Karpas-422 (cell line): ENCODE results near the gene PTPRR. TPM values are rescaled to one million over a fixed set of nuclear protein-coding genes. Genes with fewer than 3 reads are reported as not detected.

ENCODE experiments used
- DNase-seq: peaks from one replicate; pipeline ENCODE4 v3.0.0-alpha.2; 2015
- H2AFZ ChIP-seq: fragments of 200-600 bp; sonication (generic); 2 replicates; pipeline ENCODE4 v1.6.1; 2014; ENCODE audit warnings: antibody characterized with exemption, low read length, mixed read lengths
- H3K27ac ChIP-seq: fragments of 200-600 bp; sonication (generic); 2 replicates; pipeline ENCODE4 v1.5.1; 2014; ENCODE audit warnings: mild to moderate bottlenecking, low read length, moderate library complexity
- H3K27me3 ChIP-seq: fragments of 200-600 bp; sonication (generic); 2 replicates; pipeline ENCODE4 v1.6.1; 2014; ENCODE audit warnings: low read length, mixed read lengths
- H3K36me3 ChIP-seq: fragments of 200-600 bp; sonication (generic); 2 replicates; pipeline ENCODE4 v1.6.1; 2014; ENCODE audit warnings: low read length, mixed read lengths; ENCODE audit not compliant: insufficient read depth
- H3K4me1 ChIP-seq: fragments of 200-600 bp; sonication (generic); 2 replicates; pipeline ENCODE4 v1.6.1; 2014; ENCODE audit warnings: mild to moderate bottlenecking, low read length, mixed read lengths
- H3K4me2 ChIP-seq: fragments of 200-600 bp; sonication (generic); 2 replicates; pipeline ENCODE4 v1.6.1; 2014; ENCODE audit warnings: low read length, low read depth, mild to moderate bottlenecking; ENCODE audit not compliant: poor library complexity, severe bottlenecking
- H3K4me3 ChIP-seq: fragments of 200-600 bp; sonication (generic); 2 replicates; pipeline ENCODE4 v1.5.1; 2014; ENCODE audit warnings: mild to moderate bottlenecking, antibody characterized with exemption, low read length, mixed read lengths
- H3K79me2 ChIP-seq: fragments of 200-600 bp; sonication (generic); 2 replicates; pipeline ENCODE4 v1.6.1; 2014; ENCODE audit warnings: mild to moderate bottlenecking, low read length, mixed read lengths
- H3K9ac ChIP-seq: fragments of 200-600 bp; sonication (generic); 2 replicates; pipeline ENCODE4 v1.6.0; 2014; ENCODE audit warnings: low read length
- H3K9me2 ChIP-seq: fragments of 200-600 bp; sonication (generic), shearing (Covaris generic); replicated peaks from 2 replicates; pipeline ENCODE4 v1.6.0; 2014; ENCODE audit warnings: mild to moderate bottlenecking, low read length, moderate library complexity; ENCODE audit not compliant: insufficient read depth
- H3K9me3 ChIP-seq: fragments of 300-700, 200-600 bp; sonication (generic); 2 replicates; pipeline ENCODE4 v1.6.1; 2014; ENCODE audit warnings: low read length, mixed read lengths
- H4K20me1 ChIP-seq: fragments of 200-600 bp; sonication (generic); 2 replicates; pipeline ENCODE4 v1.6.1; 2014; ENCODE audit warnings: mild to moderate bottlenecking, antibody characterized with exemption, low read length, low read depth; ENCODE audit not compliant: insufficient read depth
- total RNA-seq: library from RNA; depleted of rRNA; stranded (reverse); fragments of >200 nt; shearing (Covaris generic); gene quantifications from 2 replicates; pipeline ENCODE4 v1.2.3, GENCODE V29; 2014; ENCODE audit warnings: low replicate concordance

The PTPRR gene
- total RNA-seq, 1 experiment from 2014 or later = not detected

- DNase-seq = no peak
- no peaks in the 10 kb centered on the region for H3K36me3 ChIP-seq
- no peak overlapping the region for H3K27ac ChIP-seq
- H3K4me3 ChIP-seq = no peak overlapping the region
- no peaks in the 10 kb centered on the region for H3K9me3 ChIP-seq
- H2AFZ ChIP-seq = no peak overlapping the region
- no peaks in the 10 kb centered on the region for H4K20me1 ChIP-seq
- H3K79me2 ChIP-seq = no peaks in the 10 kb centered on the region
- no peaks in the 10 kb centered on the region for H3K9me2 ChIP-seq
- no peak overlapping the region for H3K9ac ChIP-seq
- H3K4me2 ChIP-seq = no peak overlapping the region
- no peaks in the 10 kb centered on the region for H3K4me1 ChIP-seq
- no peaks in the 10 kb centered on the region for H3K27me3 ChIP-seq
Measured at GRCh38 chr12:70660002-70660604, 260.4 kb downstream of the PTPRR start.

- H3K4me1 ChIP-seq = no peaks in the 10 kb centered on the region
- H3K9me3 ChIP-seq = no peaks in the 10 kb centered on the region
- H3K27ac ChIP-seq = no peak overlapping the region
- H3K36me3 ChIP-seq = no peaks in the 10 kb centered on the region
- no peak overlapping the region for H3K9ac ChIP-seq
- no peaks in the 10 kb centered on the region for H3K79me2 ChIP-seq
- H2AFZ ChIP-seq = no peak overlapping the region
- no peak for DNase-seq
- no peak overlapping the region for H3K4me2 ChIP-seq
- H3K27me3 ChIP-seq = no peaks in the 10 kb centered on the region
- H3K9me2 ChIP-seq = no peaks in the 10 kb centered on the region
- H3K4me3 ChIP-seq = no peak overlapping the region
- no peaks in the 10 kb centered on the region for H4K20me1 ChIP-seq
Measured at GRCh38 chr12:70659077-70659606, 261.4 kb downstream of the PTPRR start.

DNA sequence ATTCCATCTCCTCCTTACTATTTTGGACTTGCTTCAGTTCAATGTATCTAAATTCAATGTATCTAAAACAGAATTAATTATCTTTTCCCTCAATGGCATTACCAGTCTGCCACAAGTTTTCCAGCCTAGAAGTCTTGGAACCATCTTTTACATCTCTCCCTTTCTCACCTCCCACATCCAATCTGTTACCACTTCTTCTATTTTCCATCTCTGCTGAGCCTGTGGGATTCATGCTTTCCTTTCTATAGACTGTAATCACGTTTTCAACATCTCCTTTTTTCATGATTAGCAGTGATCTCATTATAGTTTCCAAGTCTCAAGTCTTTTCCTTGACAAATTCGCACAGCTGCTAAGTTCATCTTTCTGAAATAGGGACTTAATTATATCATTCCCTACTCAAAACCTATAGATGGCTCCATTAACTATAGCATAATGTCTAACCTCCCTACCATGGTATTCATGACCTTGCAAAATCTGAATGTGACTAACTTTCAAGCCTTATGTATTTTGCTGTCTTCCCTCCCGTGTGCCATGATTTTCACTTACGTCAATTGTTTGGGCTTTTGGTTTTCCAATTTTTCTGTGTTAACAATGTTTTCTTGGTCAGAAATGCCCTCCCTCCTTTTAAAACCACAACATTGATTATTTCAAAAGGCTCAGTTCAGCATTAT lies 262.8 kb downstream of the PTPRR start:
- Histone ChIP-seq H3K4me1 (no peaks in the 10 kb centered on the region), H3K79me2 (no peaks in the 10 kb centered on the region), H3K9me2 (no peaks in the 10 kb centered on the region), H3K36me3 (no peaks in the 10 kb centered on the region), H2AFZ (no peak overlapping the region), H3K27me3 (no peaks in the 10 kb centered on the region), H3K9me3 (no peaks in the 10 kb centered on the region), H4K20me1 (no peaks in the 10 kb centered on the region), H3K9ac (no peak overlapping the region), H3K27ac (no peak overlapping the region), H3K4me3 (no peak overlapping the region), H3K4me2 (no peak overlapping the region)
- no peak for DNase-seq

- Histone ChIP-seq H3K79me2 (no peaks in the 10 kb centered on the region), H3K4me1 (no peaks in the 10 kb centered on the region), H3K27me3 (no peaks in the 10 kb centered on the region), H3K9me2 (no peaks in the 10 kb centered on the region), H2AFZ (no peak overlapping the region), H3K4me3 (no peak overlapping the region), H4K20me1 (no peaks in the 10 kb centered on the region), H3K9me3 (no peaks in the 10 kb centered on the region), H3K9ac (no peak overlapping the region), H3K4me2 (no peak overlapping the region), H3K27ac (no peak overlapping the region), H3K36me3 (no peaks in the 10 kb centered on the region)
- no peak for DNase-seq
Measured at GRCh38 chr12:70652451-70652850, 268.1 kb downstream of the PTPRR start.

- Histone ChIP-seq H4K20me1 (no peaks in the 10 kb centered on the region), H2AFZ (no peak overlapping the region), H3K79me2 (no peaks in the 10 kb centered on the region), H3K4me3 (no peak overlapping the region), H3K9me2 (no peaks in the 10 kb centered on the region), H3K36me3 (no peaks in the 10 kb centered on the region), H3K27ac (no peak overlapping the region), H3K9ac (no peak overlapping the region), H3K4me1 (no peaks in the 10 kb centered on the region), H3K4me2 (no peak overlapping the region), H3K9me3 (no peaks in the 10 kb centered on the region), H3K27me3 (no peaks in the 10 kb centered on the region)
- no peak for DNase-seq
Measured at GRCh38 chr12:70648831-70649230, 271.7 kb downstream of the PTPRR start.

GRCh38 chr12:70648191-70648590 lies 272.3 kb downstream of the PTPRR start:
- H3K9me2 ChIP-seq = no peaks in the 10 kb centered on the region
- H3K79me2 ChIP-seq = no peaks in the 10 kb centered on the region
- H3K27me3 ChIP-seq = no peaks in the 10 kb centered on the region
- no peaks in the 10 kb centered on the region for H3K9me3 ChIP-seq
- DNase-seq = no peak
- no peak overlapping the region for H2AFZ ChIP-seq
- H3K27ac ChIP-seq = no peak overlapping the region
- H3K4me2 ChIP-seq = no peak overlapping the region
- H4K20me1 ChIP-seq = no peaks in the 10 kb centered on the region
- H3K4me1 ChIP-seq = no peaks in the 10 kb centered on the region
- no peak overlapping the region for H3K4me3 ChIP-seq
- no peaks in the 10 kb centered on the region for H3K36me3 ChIP-seq
- no peak overlapping the region for H3K9ac ChIP-seq

DNA sequence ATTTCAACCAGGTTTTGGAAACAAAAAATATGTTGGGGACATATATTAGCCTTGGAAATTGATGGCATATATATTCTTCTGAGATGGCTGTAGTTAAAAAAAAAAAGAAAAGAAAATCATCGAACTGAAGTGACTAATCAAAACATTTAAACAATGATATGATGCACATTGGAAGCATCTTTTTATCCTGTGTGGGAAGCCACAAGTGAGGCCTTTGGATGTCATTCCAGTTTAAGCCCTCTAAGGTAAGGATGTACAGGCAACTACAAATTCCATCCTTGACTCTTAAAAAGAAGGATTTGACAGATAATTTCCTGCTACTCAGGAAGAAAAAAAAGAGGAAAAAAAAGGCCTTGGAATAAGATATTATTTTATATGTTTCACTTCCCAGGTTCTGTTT lies 273.7 kb downstream of the PTPRR start:
- H3K79me2 ChIP-seq = no peaks in the 10 kb centered on the region
- no peaks in the 10 kb centered on the region for H4K20me1 ChIP-seq
- H3K27ac ChIP-seq = no peak overlapping the region
- no peaks in the 10 kb centered on the region for H3K9me2 ChIP-seq
- no peak overlapping the region for H2AFZ ChIP-seq
- H3K4me3 ChIP-seq = no peak overlapping the region
- H3K4me2 ChIP-seq = no peak overlapping the region
- H3K36me3 ChIP-seq = no peaks in the 10 kb centered on the region
- no peaks in the 10 kb centered on the region for H3K27me3 ChIP-seq
- DNase-seq = no peak
- no peak overlapping the region for H3K9ac ChIP-seq
- H3K4me1 ChIP-seq = no peaks in the 10 kb centered on the region
- H3K9me3 ChIP-seq = no peaks in the 10 kb centered on the region

GRCh38 chr12:70645494-70646317 lies 274.8 kb downstream of the PTPRR start:
- H3K4me3 ChIP-seq = no peak overlapping the region
- H3K9ac ChIP-seq = no peak overlapping the region
- no peak overlapping the region for H3K27ac ChIP-seq

More at GRCh38 chr12:70645494-70646317, 274.8 kb downstream of the PTPRR start:
- no peaks in the 10 kb centered on the region for H3K79me2 ChIP-seq
- H3K27me3 ChIP-seq = no peaks in the 10 kb centered on the region
- H3K4me1 ChIP-seq = no peaks in the 10 kb centered on the region
- H2AFZ ChIP-seq = no peak overlapping the region
- H3K9me3 ChIP-seq = no peaks in the 10 kb centered on the region
- no peaks in the 10 kb centered on the region for H4K20me1 ChIP-seq
- H3K9me2 ChIP-seq = no peaks in the 10 kb centered on the region
- DNase-seq = no peak
- H3K36me3 ChIP-seq = no peaks in the 10 kb centered on the region
- H3K4me2 ChIP-seq = no peak overlapping the region
